Adrenal gland (tissue), 12 donors: Measurements from ENCODE around the gene EMID1. TPM values are rescaled to one million over a fixed set of nuclear protein-coding genes. Genes with fewer than 3 reads are reported as not detected.

Experiments used
- DNase-seq, 7 donors: peaks; one replicate each; pipeline ENCODE4 v3.0.0-alpha.2; 2019 to 2020
- H3K27ac ChIP-seq, 5 donors: fragments of 200-600 bp; sonication (generic) in 4 of 5; 1 replicate in 3 of 5; 2 replicates in 2 of 5; pipeline versions ENCODE4 v1.5.1 to v1.8.0; 2016 to 2020; ENCODE audit warnings: mild to moderate bottlenecking in 1 of 5
- H3K27me3 ChIP-seq: fragments of 200-600 bp; 2 replicates; pipeline ENCODE4 v1.8.0; 2021
- H3K36me3 ChIP-seq, 2 donors: fragments of 200-600 bp; replicated peaks in 1 of 2; 1 replicate in 1 of 2; 2 replicates in 1 of 2; pipeline versions ENCODE4 v1.5.1 to v1.8.0; 2018 to 2022
- H3K4me1 ChIP-seq, 2 donors: fragments of 200-600 bp; replicated peaks in 1 of 2; 1 replicate in 1 of 2; 2 replicates in 1 of 2; pipeline versions ENCODE4 v1.5.1 to v1.8.0; 2018 to 2021
- H3K4me3 ChIP-seq, 4 donors: fragments of 200-600 bp; sonication (generic) in 3 of 4; one replicate each; pipeline ENCODE4 v1.5.1; 2016 to 2018
- H3K9me3 ChIP-seq, 3 donors: fragments of 200-600 bp; sonication (generic) in 1 of 3; replicated peaks in 1 of 3; 1 replicate in 2 of 3; 2 replicates in 1 of 3; pipeline versions ENCODE4 v1.5.1 to v1.8.0; 2016 to 2021
- CTCF ChIP-seq, 6 experiments: fragments of 450-650 bp in 4 of 6; fragments of 200-600 bp in 2 of 6; sonication (generic) in 1 of 6; IDR thresholded peaks; 1 replicate in 5 of 6; 2 replicates in 1 of 6; pipeline versions ENCODE4 v1.5.1 to v1.8.0; 2016 to 2021; ENCODE audit warnings: antibody characterized with exemption in 6 of 6, mild to moderate bottlenecking in 2 of 6, moderate library complexity in 1 of 6
- POLR2A ChIP-seq, 2 donors: fragments of 450-650 bp; IDR thresholded peaks; one replicate each; pipeline ENCODE4 v1.6.1; 2017; ENCODE audit warnings: antibody characterized with exemption in 2 of 2, mild to moderate bottlenecking in 2 of 2, moderate library complexity in 1 of 2
- WGBS, 4 donors: extraction: QIAGEN DNeasy Blood & Tissue Kit in 2 of 4; methylation state at CpG; one replicate each; pipeline versions ENCODE4 v1.1.5 to v1.1.7; 2013 to 2017; 5-methylcytosine and 5-hydroxymethylcytosine counted together
- intact Hi-C, 2 donors: fragments of 100-400 bp; cut with DNase I; formaldehyde crosslinking; loops; one replicate each; pipeline versions ENCODE4 v1.14.1 to v1.15.0; 2022 to 2023
- polyA plus RNA-seq, 3 donors: library from polyadenylated mRNA; stranded (reverse); fragments of 200-250 nt in 2 of 3; fragments of 350-450 nt in 1 of 3; fragmentation: Illumina TruSeq in 1 of 3; extraction: RNeasy Lipid Tissue Mini Kit (QIAGEN cat#74804) in 1 of 3; gene quantifications; one replicate each; pipeline ENCODE4 v1.2.3, GENCODE V29; 2013 to 2014
- total RNA-seq, 9 donors: library from RNA; depleted of rRNA in 4 of 9; stranded (reverse); fragments of >200 nt in 4 of 9; fragments of 120-200 nt in 1 of 9; fragmentation: NEBNext Ultra II Directional in 1 of 9; extraction: Animal tissue kit (Norgen Biotek cat#: 25700) in 1 of 9; gene quantifications; one replicate each; pipeline versions ENCODE4 v1.1.0 to v1.2.4, GENCODE V29; 2013 to 2023
- donor health status: healthy with polysubstance abuse.
- donor health status: Bipolar disorder and iron deficiency.
- donor health status: DM: yes; HTN: yes; CAD: no.
- donor health status: DM: no; HTN: no; CAD: no.
- donor health status: DM: no; HTN: no; CAD: no.
- donor health status: DM: yes; HTN: yes; CAD: no.

The EMID1 gene
- total and polyA plus RNA-seq, 12 donors: 2.5 to 70.9 (median 38.7) TPM

GRCh38 chr22:29204455-29205183 is 1.1 kb upstream of the EMID1 start:
- no peaks in the 10 kb centered on the region for H3K9me3 ChIP-seq
- peaks cover 3 to 26% of the 10 kb centered on the region in 2 donors for H3K4me1 ChIP-seq
- no peaks in the 10 kb centered on the region for H3K36me3 ChIP-seq
- peak overlapping the region in 1 of 5 donors; percentile 53 for H3K27ac ChIP-seq
- intact Hi-C loops: loop anchor here in 1 of 2 donors (5.0 kb wide), 1 partner anchor 38 kb away; no protein-coding TSS in a partner anchor
- H3K4me3 ChIP-seq: peak overlapping the region in 1 of 4 donors; percentile 90
- 79 to 94% (median 81%) methylated on average over 7 to 8 of the region's 8 CpGs for WGBS, 4 donors
- no peaks in the 10 kb centered on the region for H3K27me3 ChIP-seq
- no peak for DNase-seq
- no peak for TF ChIP-seq CTCF (IDR thresholded peaks at IDR 0.05)
- TF ChIP-seq POLR2A (IDR thresholded peaks at IDR 0.05): no peak

- Histone ChIP-seq H3K36me3 (no peaks in the 10 kb centered on the region), H3K9me3 (no peaks in the 10 kb centered on the region), H3K27ac (peak overlapping the region in 1 of 5 donors; percentile 70), H3K4me1 (peaks cover 3 to 26% of the 10 kb centered on the region in 2 donors), H3K27me3 (no peaks in the 10 kb centered on the region), H3K4me3 (peak overlapping the region in 1 of 4 donors; percentile 90)
- no peak for TF ChIP-seq CTCF (IDR thresholded peaks at IDR 0.05)
- TF ChIP-seq POLR2A (IDR thresholded peaks at IDR 0.05): no peak
- intact Hi-C loops: loop anchor here in 1 of 2 donors (5.0 kb wide), 1 partner anchor 37 kb away; no protein-coding TSS in a partner anchor
- WGBS, 4 donors: 46 to 59% (median 50%) methylated on average over 6 to 11 of the region's 11 CpGs
- peak in 1 of 7 donors; percentile 23 for DNase-seq
These were observed 473 bp upstream of the EMID1 start for GRCh38 chr22:29205252-29205593.

GRCh38 chr22:29206372-29207242 is 911 bp downstream of the EMID1 start:
- no peaks in the 10 kb centered on the region for H3K9me3 ChIP-seq
- intact Hi-C loops: loop anchor here in 1 of 2 donors (5.0 kb wide), 1 partner anchor 36 kb away; no protein-coding TSS in a partner anchor
- 31 to 44% (median 38%) methylated on average over 17 to 19 of the region's 19 CpGs for WGBS, 4 donors
- peaks cover 3 to 26% of the 10 kb centered on the region in 2 donors for H3K4me1 ChIP-seq
- H3K4me3 ChIP-seq: peak overlapping the region in 3 of 4 donors; percentile 27 to 90 (median 56)
- DNase-seq: no peak
- H3K36me3 ChIP-seq: no peaks in the 10 kb centered on the region
- no peaks in the 10 kb centered on the region for H3K27me3 ChIP-seq
- H3K27ac ChIP-seq: peak overlapping the region in 2 of 5 donors; percentile 17 to 70
- TF ChIP-seq CTCF (IDR thresholded peaks at IDR 0.05) (no peak), POLR2A (IDR thresholded peaks at IDR 0.05) (no peak)

GRCh38 chr22:29207243-29207550 is 1.5 kb downstream of the EMID1 start:
- DNase-seq: no peak
- H3K27me3 ChIP-seq: no peaks in the 10 kb centered on the region
- H3K4me1 ChIP-seq: peaks cover 3 to 21% of the 10 kb centered on the region in 2 donors
- no peaks in the 10 kb centered on the region for H3K36me3 ChIP-seq
- intact Hi-C loops: loop anchor here in 1 of 2 donors (5.0 kb wide), 1 partner anchor 35 kb away; no protein-coding TSS in a partner anchor
- WGBS, 4 donors: 75 to 96% (median 83%) methylated on average over 5 of the region's 5 CpGs
- H3K27ac ChIP-seq: peak overlapping the region in 1 of 5 donors; percentile 70
- TF ChIP-seq CTCF (IDR thresholded peaks at IDR 0.05) (no peak), POLR2A (IDR thresholded peaks at IDR 0.05) (no peak)
- no peaks in the 10 kb centered on the region for H3K9me3 ChIP-seq
- peak overlapping the region in 1 of 4 donors; percentile 90 for H3K4me3 ChIP-seq
